CD4-positive, alpha-beta T cell (primary cell): ENCODE results near the gene FEM1C. TPM values are rescaled to one million over a fixed set of nuclear protein-coding genes. Genes with fewer than 3 reads are reported as not detected.
A peak's percentile ranks its signal among the peaks of the same experiment; 100 is the strongest.

Experiments used
- ATAC-seq: fragments of 200-7000 bp; cut with Tn5 transposase; one replicate; pipeline ENCODE4 v1.10.0; 2022; ENCODE audit warnings: mild to moderate bottlenecking; ENCODE audit not compliant: poor library complexity
- CTCF ChIA-PET: fragments of 350-600 bp; sonication (Branson Sonifier 250); formaldehyde crosslinking; loops from one replicate; lab custom pipeline; 2021; ENCODE audit warnings: antibody characterized with exemption, inconsistent platforms; lab: Charles Lee
- POLR2A ChIA-PET: fragments of 350-600 bp; sonication (Branson Sonifier 250); formaldehyde crosslinking; loops from one replicate; lab custom pipeline; 2021; ENCODE audit warnings: antibody characterized with exemption, inconsistent platforms; lab: Charles Lee
- DNase-seq, 14 experiments: peaks; one replicate each; pipeline ENCODE4 v3.0.0-alpha.2; 2013 to 2020; ENCODE audit warnings: mixed read lengths in 2 of 14
- H3K27ac ChIP-seq, 2 donors: one replicate each; pipeline versions ENCODE4 v1.5.1 to v1.7.0; 2013; ENCODE audit warnings: low read length in 2 of 2, low read depth in 1 of 2, mild to moderate bottlenecking in 1 of 2
- H3K27me3 ChIP-seq, 2 experiments: 1 replicate in 1 of 2; 2 replicates in 1 of 2; pipeline versions ENCODE4 v1.6.1 to v1.7.0; 2013; ENCODE audit warnings: low read length in 2 of 2, control low read depth in 1 of 2, mild to moderate bottlenecking in 1 of 2, moderate library complexity in 1 of 2; ENCODE audit not compliant: insufficient read depth in 2 of 2, control insufficient read depth in 1 of 2
- H3K36me3 ChIP-seq: one replicate; pipeline ENCODE4 v1.6.1; 2013; ENCODE audit warnings: low read length, control low read depth; ENCODE audit not compliant: insufficient read depth
- H3K4me1 ChIP-seq: one replicate; pipeline ENCODE4 v1.6.1; 2013; ENCODE audit warnings: low read length, control low read depth; ENCODE audit not compliant: insufficient read depth
- H3K4me3 ChIP-seq: one replicate; pipeline ENCODE4 v1.5.1; 2013; ENCODE audit warnings: mild to moderate bottlenecking, low read length, moderate library complexity
- H3K9me3 ChIP-seq, 2 experiments: 1 replicate in 1 of 2; 2 replicates in 1 of 2; pipeline versions ENCODE4 v1.6.1 to v1.7.0; 2013; ENCODE audit warnings: low read length in 2 of 2, mild to moderate bottlenecking in 2 of 2, control low read depth in 1 of 2, moderate library complexity in 1 of 2; ENCODE audit not compliant: control insufficient read depth in 1 of 2, insufficient read depth in 1 of 2
- H3K27ac Mint-ChIP-seq: one replicate; pipeline ENCODE4 v1.8.0; 2020; ENCODE audit warnings: mixed read lengths
- H3K27me3 Mint-ChIP-seq: one replicate; pipeline ENCODE4 v1.8.0; 2021; ENCODE audit warnings: mixed read lengths
- H3K36me3 Mint-ChIP-seq: one replicate; pipeline ENCODE4 v1.8.0; 2021; ENCODE audit warnings: low read depth, mixed read lengths
- H3K4me1 Mint-ChIP-seq: one replicate; pipeline ENCODE4 v1.8.0; 2021; ENCODE audit warnings: low read depth, mixed read lengths
- H3K4me3 Mint-ChIP-seq: one replicate; pipeline ENCODE4 v1.8.0; 2020; ENCODE audit warnings: mild to moderate bottlenecking, mixed read lengths
- H3K9me3 Mint-ChIP-seq: one replicate; pipeline ENCODE4 v1.8.0; 2020; ENCODE audit warnings: mixed read lengths
- CTCF ChIP-seq: fragments of 200-600 bp; IDR thresholded peaks from one replicate; pipeline ENCODE4 v1.8.0; 2022; ENCODE audit warnings: antibody characterized with exemption, mild to moderate bottlenecking
- intact Hi-C, 2 experiments: fragments of 100-400 bp; cut with DNase I in 1 of 2; cut with micrococcal nuclease in 1 of 2; formaldehyde crosslinking; loops; one replicate each; pipeline versions ENCODE4 v1.15.1 to v1.9.0; 2023 to 2025; cut with DNase I, micrococcal nuclease
- total RNA-seq, 174 experiments: library from RNA in 2 of 174; stranded (reverse) in 2 of 174; gene quantifications; one replicate each; pipeline ENCODE4 v1.2.3 and lab custom pipeline; 2021 to 2026

Gene FEM1C
- total RNA-seq, 2 experiments from 2014 or later: 43.3 to 44.2 TPM

- H3K4me1 Mint-ChIP-seq: peaks cover 19% of the 10 kb centered on the region
- H3K27ac Mint-ChIP-seq: no peak overlapping the region
- no peak overlapping the region for H3K27ac ChIP-seq
- ChIA-PET CTCF (no interaction called here), POLR2A (no interaction called here)
- peaks cover 6% of the 10 kb centered on the region for H3K4me1 ChIP-seq
- peaks cover 7% of the 10 kb centered on the region for H3K27me3 Mint-ChIP-seq
- DNase-seq (no peak), ATAC-seq (no peak)
- peaks cover 0 to 3% of the 10 kb centered on the region in 2 experiments for H3K27me3 ChIP-seq
- intact Hi-C loops: loop anchor here (5.0 to 10.0 kb wide), 4 partner anchors 39 to 539 kb away; partner anchors contain the start of genes AP3S1 (in 1 of the 2), ATG12 (in 1 of the 2) and COMMD10 (in 1 of the 2)
- H3K9me3 Mint-ChIP-seq: no peaks in the 10 kb centered on the region
- no peak for TF ChIP-seq CTCF
- no peaks in the 10 kb centered on the region for H3K36me3 ChIP-seq
- H3K4me3 ChIP-seq: no peak overlapping the region
- H3K36me3 Mint-ChIP-seq: peaks cover 17% of the 10 kb centered on the region
- H3K9me3 ChIP-seq: no peaks in the 10 kb centered on the region
- H3K4me3 Mint-ChIP-seq: no peak overlapping the region
These were observed 4.1 kb upstream of the FEM1C start for GRCh38 chr5:115548683-115549082.

- Histone ChIP-seq H3K27ac (peak overlapping the region; percentile 58 to 68), H3K4me3 (peak overlapping the region; percentile 76), H3K9me3 (no peaks in the 10 kb centered on the region), H3K27me3 (no peaks in the 10 kb centered on the region), H3K36me3 (peaks cover 5% of the 10 kb centered on the region), H3K4me1 (peaks cover 14% of the 10 kb centered on the region)
- H3K4me3 Mint-ChIP-seq: peak overlapping the region; percentile 98
- ChIA-PET POLR2A (interaction anchor here (0.6 to 3.2 kb wide), 13 partner anchors 9 to 540 kb away, joined by 3 to 33 read pairs (median 10); partner anchors contain the start of genes AP3S1, ATG12, CCDC112 and COMMD10), CTCF (interaction anchor here (1.3 kb wide), 2 partner anchors 29 to 89 kb away, joined by 3 to 5 read pairs; no protein-coding TSS in a partner anchor)
- H3K9me3 Mint-ChIP-seq: no peaks in the 10 kb centered on the region
- intact Hi-C loops: loop anchor here (2.0 to 10.0 kb wide), 7 partner anchors 42 to 542 kb away; partner anchors contain the start of genes AP3S1 (in 2 of the 2), ATG12 (in 2 of the 2), CCDC112 (in 1 of the 2) and COMMD10 (in 1 of the 2)
- no peak for ATAC-seq
- peak overlapping the region; percentile 98 for H3K27ac Mint-ChIP-seq
- no peaks in the 10 kb centered on the region for H3K27me3 Mint-ChIP-seq
- peaks cover 48% of the 10 kb centered on the region for H3K36me3 Mint-ChIP-seq
- peaks cover 51% of the 10 kb centered on the region for H3K4me1 Mint-ChIP-seq
- DNase-seq: no peak
- no peak for TF ChIP-seq CTCF
These were observed 842 bp upstream of the FEM1C start for GRCh38 chr5:115545351-115545882.

GRCh38 chr5:115544043-115544435 is 536 bp downstream of the FEM1C start:
- peak overlapping the region; percentile 98 for H3K4me3 Mint-ChIP-seq
- Histone ChIP-seq H3K27me3 (no peaks in the 10 kb centered on the region), H3K4me3 (peak overlapping the region; percentile 76), H3K36me3 (peaks cover 13% of the 10 kb centered on the region), H3K9me3 (no peaks in the 10 kb centered on the region), H3K4me1 (peaks cover 16% of the 10 kb centered on the region), H3K27ac (peak overlapping the region; percentile 78 to 95)
- peaks cover 62% of the 10 kb centered on the region for H3K36me3 Mint-ChIP-seq
- H3K27ac Mint-ChIP-seq: peak overlapping the region; percentile 98
- ATAC-seq (peak; percentile 39), DNase-seq (peak in 13 of 14 experiments; percentile 23 to 76 (median 40))
- TF ChIP-seq CTCF: no peak
- H3K4me1 Mint-ChIP-seq: peaks cover 62% of the 10 kb centered on the region
- H3K9me3 Mint-ChIP-seq: no peaks in the 10 kb centered on the region
- intact Hi-C loops: loop anchor here (2.0 to 10.0 kb wide), 6 partner anchors 81 to 369 kb away; partner anchors contain the start of genes AP3S1 (in 2 of the 2), ATG12 (in 2 of the 2), CCDC112 (in 1 of the 2) and TMED7 (in 1 of the 2)
- H3K27me3 Mint-ChIP-seq: no peaks in the 10 kb centered on the region
- POLR2A ChIA-PET: interaction anchor here (0.6 to 3.2 kb wide), 20 partner anchors 8 to 541 kb away, joined by 3 to 33 read pairs (median 7); partner anchors contain the start of genes AP3S1, ATG12, CCDC112 and COMMD10
- CTCF ChIA-PET: interaction anchor here (0.6 to 1.3 kb wide), 3 partner anchors 16 to 91 kb away, joined by 3 read pairs; no protein-coding TSS in a partner anchor
